ENCODE measurements around the gene APP.

The APP gene

GRCh38 chr21:25855576-25855975 lies 315.0 kb downstream of the APP start:
- no peaks in the 10 kb centered on the region for H3K79me2 ChIP-seq (ENCODE audit: insufficient read depth, low read length)
- H3K36me3 ChIP-seq (ENCODE audit: insufficient read depth, low read length), result no peaks in the 10 kb centered on the region
- TF ChIP-seq EZH2phosphoT487 (IDR thresholded peaks at IDR 0.05; ENCODE audit: borderline replicate concordance) (no peak), CTCF (conservative IDR thresholded peaks at IDR 0.05; ENCODE audit: low read length) (no peak)
- no peaks in the 10 kb centered on the region for H3K4me1 ChIP-seq (ENCODE audit: insufficient read depth, low read length, poor library complexity, severe bottlenecking)
- H3K4me3 ChIP-seq (ENCODE audit: low read length, poor library complexity, severe bottlenecking), result no peak overlapping the region
- no peaks in the 10 kb centered on the region for H3K27me3 ChIP-seq (ENCODE audit: insufficient read depth, low read length, poor library complexity, severe bottlenecking)
- no peak overlapping the region for H3K9ac ChIP-seq (ENCODE audit: low read depth, low read length, poor library complexity, severe bottlenecking)
- H3K9me3 ChIP-seq (ENCODE audit: insufficient read depth, low read depth, low read length), result no peaks in the 10 kb centered on the region
- no peak overlapping the region for H2AFZ ChIP-seq (ENCODE audit: low read length)
- no peaks in the 10 kb centered on the region for H3F3A ChIP-seq (ENCODE audit: low read depth)
- H3K9me2 ChIP-seq (replicated peaks; ENCODE audit: low read depth, low read length), result no peaks in the 10 kb centered on the region
- no peaks in the 10 kb centered on the region for H4K20me1 ChIP-seq (ENCODE audit: insufficient read depth, low read length, poor library complexity, severe bottlenecking)
- H3K4me2 ChIP-seq (ENCODE audit: low read depth, low read length, poor library complexity, severe bottlenecking), result no peak overlapping the region

- Histone ChIP-seq H3K9ac (ENCODE audit: low read depth, low read length, poor library complexity, severe bottlenecking) (no peak overlapping the region), H3K27me3 (ENCODE audit: insufficient read depth, low read length, poor library complexity, severe bottlenecking) (no peaks in the 10 kb centered on the region), H3K4me1 (ENCODE audit: insufficient read depth, low read length, poor library complexity, severe bottlenecking) (no peaks in the 10 kb centered on the region), H3K9me2 (replicated peaks; ENCODE audit: low read depth, low read length) (no peaks in the 10 kb centered on the region), H4K20me1 (ENCODE audit: insufficient read depth, low read length, poor library complexity, severe bottlenecking) (no peaks in the 10 kb centered on the region), H3F3A (ENCODE audit: low read depth) (no peaks in the 10 kb centered on the region), H3K4me3 (ENCODE audit: low read length, poor library complexity, severe bottlenecking) (no peak overlapping the region), H3K9me3 (ENCODE audit: insufficient read depth, low read depth, low read length) (peaks cover 7% of the 10 kb centered on the region; the same call in 1 of the 2 replicates), H3K36me3 (ENCODE audit: insufficient read depth, low read length) (no peaks in the 10 kb centered on the region), H3K4me2 (ENCODE audit: low read depth, low read length, poor library complexity, severe bottlenecking) (no peak overlapping the region), H2AFZ (ENCODE audit: low read length) (no peak overlapping the region), H3K79me2 (ENCODE audit: insufficient read depth, low read length) (no peaks in the 10 kb centered on the region)
- TF ChIP-seq CTCF (conservative IDR thresholded peaks at IDR 0.05; ENCODE audit: low read length) (no peak), EZH2phosphoT487 (IDR thresholded peaks at IDR 0.05; ENCODE audit: borderline replicate concordance) (no peak)
These were observed 320.3 kb downstream of the APP start for GRCh38 chr21:25850126-25850842.

- no peak overlapping the region for H3K4me2 ChIP-seq (ENCODE audit: low read depth, low read length, poor library complexity, severe bottlenecking)
- peaks cover 7% of the 10 kb centered on the region; the same call in 1 of the 2 replicates for H3K9me3 ChIP-seq (ENCODE audit: insufficient read depth, low read depth, low read length)
- H3F3A ChIP-seq (ENCODE audit: low read depth), result no peaks in the 10 kb centered on the region
- H3K36me3 ChIP-seq (ENCODE audit: insufficient read depth, low read length), result no peaks in the 10 kb centered on the region
- TF ChIP-seq EZH2phosphoT487 (IDR thresholded peaks at IDR 0.05; ENCODE audit: borderline replicate concordance), result no peak
- no peak for TF ChIP-seq CTCF (conservative IDR thresholded peaks at IDR 0.05; ENCODE audit: low read length)
- no peaks in the 10 kb centered on the region for H3K79me2 ChIP-seq (ENCODE audit: insufficient read depth, low read length)
- H3K9ac ChIP-seq (ENCODE audit: low read depth, low read length, poor library complexity, severe bottlenecking), result no peak overlapping the region
- no peak overlapping the region for H3K4me3 ChIP-seq (ENCODE audit: low read length, poor library complexity, severe bottlenecking)
- H3K4me1 ChIP-seq (ENCODE audit: insufficient read depth, low read length, poor library complexity, severe bottlenecking), result no peaks in the 10 kb centered on the region
- no peaks in the 10 kb centered on the region for H3K9me2 ChIP-seq (replicated peaks; ENCODE audit: low read depth, low read length)
- H4K20me1 ChIP-seq (ENCODE audit: insufficient read depth, low read length, poor library complexity, severe bottlenecking), result no peaks in the 10 kb centered on the region
- H3K27me3 ChIP-seq (ENCODE audit: insufficient read depth, low read length, poor library complexity, severe bottlenecking), result no peaks in the 10 kb centered on the region
- no peak overlapping the region for H2AFZ ChIP-seq (ENCODE audit: low read length)
These were observed 322.3 kb downstream of the APP start for GRCh38 chr21:25848309-25848708.

Data from Loucy (cell line).